K562 (cell line): ENCODE measurements around the gene XRN1. TPM values are rescaled to one million over a fixed set of nuclear protein-coding genes. Genes with fewer than 3 reads are reported as not detected.

ENCODE experiments used
- ATAC-seq: fragments of 200-7000 bp; cut with Tn5 transposase; 3 replicates; pipeline ENCODE4 v1.9.1; 2020; ENCODE audit warnings: moderate library complexity
- BruUV-seq: library from RNA; stranded (reverse); fragments of 400-500 nt; replicated peaks from 2 replicates; lab custom pipeline; 2021; lab: Mats Ljungman, UMichigan
- CTCF ChIA-PET: fragments of 300-600 bp; formaldehyde crosslinking; extraction: SDS; loops from one replicate; lab custom pipeline; 2021; ENCODE audit warnings: low intra/inter-chr PET ratio; lab: Yijun Ruan, JAX
- POLR2A ChIA-PET: fragments of 300-600, 350-650 bp; sonication (Branson Sonifier 250); formaldehyde crosslinking; extraction: SDS; loops from one replicate; lab custom pipeline; 2021; ENCODE audit warnings: antibody characterized with exemption, inconsistent platforms; lab: Yijun Ruan, JAX
- DNase-seq, 4 experiments: peaks; one replicate each; pipeline versions ENCODE4 v3.0.0 to v3.0.0-alpha.2; 2011 to 2018; ENCODE audit warnings: low spot score in 3 of 4, mixed read lengths in 3 of 4; ENCODE audit errors: extremely low read depth in 1 of 4
- FAIRE-seq: peaks from 2 replicates; lab custom pipeline; 2011; peaks lifted over from hg19 to GRCh38; lab: Jason Lieb, UNC
- H2AFZ ChIP-seq: 2 replicates; pipeline ENCODE4 v1.6.0; 2011; ENCODE audit warnings: low read depth, low read length, control low read depth, inconsistent platforms
- H3K27ac ChIP-seq: fragments of 200-600 bp; 3 replicates; pipeline ENCODE4 v1.8.0; 2011; ENCODE audit warnings: low read depth, mild to moderate bottlenecking, control low read depth, inconsistent platforms, low read length, moderate library complexity, mixed read lengths; ENCODE audit errors: extremely low read depth
- H3K27me3 ChIP-seq, 2 experiments: fragments of 300-600 bp in 1 of 2; 2 replicates in 1 of 2; 3 replicates in 1 of 2; pipeline versions ENCODE4 v1.6.0 to v1.8.0; 2011; ENCODE audit warnings: inconsistent platforms in 2 of 2, low read length in 2 of 2, mild to moderate bottlenecking in 1 of 2, mixed read lengths in 1 of 2, moderate library complexity in 1 of 2; ENCODE audit not compliant: control insufficient read depth in 2 of 2, insufficient read depth in 2 of 2
- H3K36me3 ChIP-seq: fragments of 300-600 bp; 3 replicates; pipeline ENCODE4 v1.8.0; 2011; ENCODE audit warnings: mild to moderate bottlenecking, low read length, inconsistent platforms; ENCODE audit not compliant: control insufficient read depth, insufficient read depth
- H3K4me1 ChIP-seq, 2 experiments: fragments of 200-600 bp in 1 of 2; replicated peaks in 1 of 2; 2 replicates in 1 of 2; 3 replicates in 1 of 2; pipeline versions ENCODE4 v1.5.1 to v1.8.0; 2011; ENCODE audit warnings: inconsistent platforms in 2 of 2, low read length in 2 of 2, mild to moderate bottlenecking in 1 of 2, mixed read lengths in 1 of 2, moderate library complexity in 1 of 2; ENCODE audit not compliant: control insufficient read depth in 2 of 2, insufficient read depth in 2 of 2
- H3K4me2 ChIP-seq: 2 replicates; pipeline ENCODE4 v1.6.1; 2011; ENCODE audit warnings: low read length, control low read depth, inconsistent platforms, mixed read lengths; ENCODE audit not compliant: insufficient read depth
- H3K4me3 ChIP-seq: fragments of 200-600 bp; sonication (generic), shearing (Covaris generic); 2 replicates; pipeline ENCODE4 v1.5.1; 2016; ENCODE audit warnings: control low read depth, inconsistent platforms
- H3K79me2 ChIP-seq: fragments of 200-600 bp; 3 replicates; pipeline ENCODE4 v1.8.0; 2011; ENCODE audit warnings: low read length, inconsistent platforms; ENCODE audit not compliant: control insufficient read depth, insufficient read depth
- H3K9ac ChIP-seq, 2 experiments: 2 replicates each; pipeline versions ENCODE4 v1.6.0 to v1.6.1; 2011; ENCODE audit warnings: low read depth in 2 of 2, low read length in 2 of 2, control low read depth in 1 of 2, inconsistent platforms in 1 of 2, mild to moderate bottlenecking in 1 of 2, mixed read lengths in 1 of 2; ENCODE audit not compliant: insufficient read depth in 1 of 2
- H3K9me1 ChIP-seq: one replicate; pipeline ENCODE4 v1.6.0; 2011; ENCODE audit warnings: inconsistent platforms, mild to moderate bottlenecking, low read length, moderate library complexity; ENCODE audit not compliant: control insufficient read depth, insufficient read depth
- H3K9me3 ChIP-seq: replicated peaks from 2 replicates; pipeline ENCODE4 v1.5.1; 2011; ENCODE audit warnings: low read depth, low read length, inconsistent platforms; ENCODE audit not compliant: control insufficient read depth, insufficient read depth
- H4K20me1 ChIP-seq: replicated peaks from 2 replicates; pipeline ENCODE4 v1.6.1; 2011; ENCODE audit warnings: low read length, inconsistent platforms, mixed read lengths; ENCODE audit not compliant: control insufficient read depth, insufficient read depth
- CEBPB ChIP-seq: fragments of 450-650 bp; IDR thresholded peaks from 2 replicates; pipeline ENCODE4 v1.6.1; 2016; ENCODE audit warnings: missing genetic modification characterization, missing compliant biosample characterization
- CEBPG ChIP-seq, 3 experiments: fragments of 200-800 bp in 1 of 3; sonication (Bioruptor generic) in 1 of 3; sonication (generic) in 1 of 3; formaldehyde crosslinking in 1 of 3; IDR thresholded peaks in 2 of 3; conservative IDR thresholded peaks in 1 of 3; 2 replicates each; pipeline versions ENCODE4 v1.6.1 to v1.8.0; 2016 to 2022; ENCODE audit warnings: missing compliant biosample characterization in 2 of 3, missing genetic modification characterization in 2 of 3, mild to moderate bottlenecking in 1 of 3, missing genetic modification reagents in 1 of 3
- CHD2 ChIP-seq: IDR thresholded peaks from 2 replicates; pipeline ENCODE4 v1.6.1; 2011; ENCODE audit warnings: low read depth, low read length
- NKRF ChIP-seq: fragments of 450-650 bp; IDR thresholded peaks from 2 replicates; pipeline ENCODE4 v1.6.1; 2016; ENCODE audit warnings: borderline replicate concordance
- PHB ChIP-seq: fragments of 250-450 bp; sonication (Bioruptor Pico); IDR thresholded peaks from 2 replicates; pipeline ENCODE4 v1.5.0; 2021
- TBP ChIP-seq: optimal IDR thresholded peaks from 2 replicates; pipeline ENCODE3; 2011; ENCODE audit warnings: low read depth, low read length, improper control_type of control experiment
- TSHZ1 ChIP-seq: fragments of 250-450 bp; sonication (Bioruptor Pico); IDR thresholded peaks from 2 replicates; pipeline ENCODE4 v1.4.0; 2020; ENCODE audit warnings: mild to moderate bottlenecking, moderate library complexity
- YBX1 ChIP-seq: fragments of 450-650 bp; IDR thresholded peaks from 2 replicates; pipeline ENCODE4 v1.7.1; 2016; ENCODE audit warnings: mild to moderate bottlenecking
- ZNF76 ChIP-seq: fragments of 250-450 bp; sonication (Bioruptor Pico); IDR thresholded peaks from 2 replicates; pipeline ENCODE4 v1.4.0; 2020; ENCODE audit warnings: mild to moderate bottlenecking, moderate library complexity, borderline replicate concordance
- whole genome bisulfite sequencing: fragments of 100-300 bp; shearing (Covaris generic); methylation state at CpG from one replicate; pipeline ENCODE4 v1.1.6; 2016; ENCODE audit warnings: low coverage, mixed read lengths; ENCODE audit not compliant: insufficient coverage; ENCODE audit errors: missing lambda C conversion rate; 5-methylcytosine and 5-hydroxymethylcytosine counted together
- in situ Hi-C: fragments of 300-500 bp; cut with MboI; formaldehyde crosslinking; loops from 4 replicates; pipeline ENCODE4 v1.15.0; 2018; ENCODE audit warnings: inconsistent platforms, mixed read lengths
- intact Hi-C: fragments of 100-400 bp; cut with micrococcal nuclease; formaldehyde crosslinking; loops from 2 replicates; pipeline ENCODE4 v1.14.2; 2022
- polyA plus RNA-seq, 8 experiments: library from polyadenylated mRNA; depleted of rRNA in 4 of 8; stranded (reverse) in 5 of 8; unstranded in 3 of 8; fragments of >200 nt; fragmentation: Nextera tagmentation in 2 of 8; fragmentation: Illumina TruSeq in 1 of 8; extraction: Ambion mirVana in 2 of 8; extraction: Trizol in 1 of 8; gene quantifications; 2 replicates each; pipeline versions ENCODE4 v1.2.1 to v1.2.3, GENCODE V29; 2011 to 2014; ENCODE audit warnings: inconsistent platforms in 1 of 8, missing spikeins in 1 of 8
- total RNA-seq, 7 experiments: library from RNA; depleted of rRNA in 6 of 7; stranded (reverse); fragments of >200 nt in 6 of 7; fragmentation: Illumina TruSeq in 2 of 7; extraction: Trizol in 2 of 7; gene quantifications; 2 replicates each; pipeline versions ENCODE4 v1.2.1 to v1.2.3, GENCODE V29; 2011 to 2021; ENCODE audit warnings: low replicate concordance in 1 of 7

Gene XRN1
- total and polyA plus RNA-seq, 9 of the 15 experiments (the other 6 are each of a cell fraction or from before 2014, with no cell fraction given) = 3.1 to 28.4 (median 17.2) TPM

- no TSS peak for BruUV-seq
- no peak overlapping the region for H3K4me3 ChIP-seq
- H3K27me3 ChIP-seq = no peaks in the 10 kb centered on the region
- H4K20me1 ChIP-seq = no peaks in the 10 kb centered on the region
- H3K27ac ChIP-seq = no peak overlapping the region
- ChIA-PET CTCF (no interaction called here), POLR2A (no interaction called here)
- TF ChIP-seq CEBPB (tag) (peak; percentile 78), CEBPG (CRISPR knock-in tag; IDR thresholded peaks at IDR 0.05) (no peak), CEBPG (tag; conservative IDR thresholded peaks at IDR 0.05 in 1 of 2, IDR thresholded peaks at IDR 0.05 in 1 of 2) (peak; percentile 31 to 81), YBX1 (no peak), TBP (no peak)
- in situ Hi-C loops = no loop called here
- no peaks in the 10 kb centered on the region for H3K4me1 ChIP-seq
- WGBS = 76% methylated on average over 3 of the region's 3 CpGs
- no peak overlapping the region for H3K4me2 ChIP-seq
- peaks cover 61% of the 10 kb centered on the region; the same call in 2 of the 3 replicates for H3K36me3 ChIP-seq
- FAIRE-seq (no peak), ATAC-seq (no peak), DNase-seq (no peak)
- intact Hi-C loops = no loop called here
- no peak overlapping the region for H2AFZ ChIP-seq
- no peaks in the 10 kb centered on the region for H3K79me2 ChIP-seq
- no peaks in the 10 kb centered on the region for H3K9me1 ChIP-seq
- no peak overlapping the region for H3K9ac ChIP-seq
- no peaks in the 10 kb centered on the region for H3K9me3 ChIP-seq
Measured at GRCh38 chr3:142460689-142461088, 12.9 kb upstream of the XRN1 start.

- H3K27ac ChIP-seq = no peak overlapping the region
- CTCF ChIA-PET = no interaction called here
- in situ Hi-C loops (no loop called here), intact Hi-C loops (no loop called here)
- FAIRE-seq = no peak
- H4K20me1 ChIP-seq = no peaks in the 10 kb centered on the region
- no peak overlapping the region for H3K4me3 ChIP-seq
- BruUV-seq = no TSS peak
- no peak overlapping the region for H3K9ac ChIP-seq
- WGBS = 98% methylated on average over 2 of the region's 2 CpGs
- H3K36me3 ChIP-seq = peaks cover 63% of the 10 kb centered on the region; the same call in 2 of the 3 replicates
- POLR2A ChIA-PET = no interaction called here
- no peak for ATAC-seq
- H3K4me1 ChIP-seq = no peaks in the 10 kb centered on the region
- DNase-seq = no peak
- no peaks in the 10 kb centered on the region for H3K9me3 ChIP-seq
- no peak overlapping the region for H2AFZ ChIP-seq
- H3K4me2 ChIP-seq = no peak overlapping the region
- H3K79me2 ChIP-seq = no peaks in the 10 kb centered on the region
- no peaks in the 10 kb centered on the region for H3K27me3 ChIP-seq
- no peaks in the 10 kb centered on the region for H3K9me1 ChIP-seq
- TF ChIP-seq ZNF76 (CRISPR knock-in tag) = no peak
- no peak for TF ChIP-seq TSHZ1
- TF ChIP-seq CHD2 = no peak
- TF ChIP-seq NKRF = no peak
- TF ChIP-seq PHB = no peak
Measured at GRCh38 chr3:142459929-142460328, 12.1 kb upstream of the XRN1 start.
